G401 (cell line): Measurements from ENCODE around the gene RTP5. TPM values are rescaled to one million over a fixed set of nuclear protein-coding genes. Genes with fewer than 3 reads are reported as not detected.
"Not testable (repeated sequence)": the region's sequence is repeated elsewhere in the genome, so short reads cannot be mapped to it uniquely, and the experiment has no call there.

ENCODE experiments used
- DNase-seq: peaks from one replicate; pipeline ENCODE4 v3.0.0-alpha.2; 2015; ENCODE audit warnings: low spot score
- in situ Hi-C: cut with HindIII; loops from 2 replicates; pipeline ENCODE4 v1.10.0; 2016; ENCODE audit warnings: low sequenced_read_pairs, mixed read lengths
- total RNA-seq: library from RNA; depleted of rRNA; stranded (reverse); fragments of >200 nt; shearing (Covaris generic); gene quantifications from 2 replicates; pipeline ENCODE4 v1.2.3, GENCODE V29; 2014; rRNA removed

The RTP5 gene
- total RNA-seq, 1 experiment from 2014 or later, result not detected

- in situ Hi-C loops, DNase-seq: not testable (repeated sequence)
Measured at GRCh38 chr2:241907831-241908230, 38.3 kb downstream of the RTP5 start.

- no peak for DNase-seq
- in situ Hi-C loops, result no loop called here
Measured at GRCh38 chr2:241908686-241909420, 39.3 kb downstream of the RTP5 start.

GRCh38 chr2:241909769-241910168 is 40.2 kb downstream of the RTP5 start:
- no peak for DNase-seq
- in situ Hi-C loops, result no loop called here

GRCh38 chr2:241910604-241911520 is 41.3 kb downstream of the RTP5 start:
- no peak for DNase-seq

GRCh38 chr2:241911551-241911950 is 42.0 kb downstream of the RTP5 start:
- in situ Hi-C loops, result no loop called here
- DNase-seq, result no peak

More at GRCh38 chr2:241910604-241911520, 41.3 kb downstream of the RTP5 start:
- in situ Hi-C loops, result no loop called here

- in situ Hi-C loops, result no loop called here
- no peak for DNase-seq
Measured at GRCh38 chr2:241912021-241912555, 42.6 kb downstream of the RTP5 start.

GRCh38 chr2:241913703-241914102 is 44.2 kb downstream of the RTP5 start:
- no peak for DNase-seq
- in situ Hi-C loops, result no loop called here

GRCh38 chr2:241914542-241914941 is 45.0 kb downstream of the RTP5 start:
- no peak for DNase-seq
- in situ Hi-C loops, result no loop called here

- in situ Hi-C loops, DNase-seq: not testable (repeated sequence)
Measured at GRCh38 chr2:241921631-241922030, 52.1 kb downstream of the RTP5 start.

GRCh38 chr2:241922411-241922810 is 52.9 kb downstream of the RTP5 start:
- in situ Hi-C loops, result no loop called here

GRCh38 chr2:241922816-241923601 is 53.5 kb downstream of the RTP5 start:
- in situ Hi-C loops, DNase-seq: not testable (repeated sequence)

More at GRCh38 chr2:241922411-241922810, 52.9 kb downstream of the RTP5 start:
- DNase-seq, result no peak

Other genes with a start within 250 kb of the RTP5 start
- gene THAP4, start 232.6 kb upstream of the RTP5 start, total RNA-seq, result 85.0 and 86.2 TPM in 2 replicates
- gene ATG4B, start 232.0 kb upstream of the RTP5 start, total RNA-seq, result 71.2 and 118 TPM in 2 replicates
- 52.0 and 57.9 TPM in 2 replicates for gene DTYMK, start 182.9 kb upstream of the RTP5 start, total RNA-seq
- 21.6 and 65.8 TPM in 2 replicates for gene ING5, start 167.7 kb upstream of the RTP5 start, total RNA-seq
- 48.4 and 50.7 TPM in 2 replicates for gene D2HGDH, start 135.1 kb upstream of the RTP5 start, total RNA-seq
- not detected in 2 replicates for gene GAL3ST2, start 92.9 kb upstream of the RTP5 start, total RNA-seq
- gene NEU4, start 60.5 kb upstream of the RTP5 start, total RNA-seq, result not detected in 2 replicates
- 0.62 TPM in 1 of 2 replicates, not detected in the other for gene PDCD1, start 10.8 kb upstream of the RTP5 start, total RNA-seq